ENCODE results near the gene FRMD4A.

The FRMD4A gene

GRCh38 chr10:13741438-13741837 is 589.3 kb downstream of the FRMD4A start:
- Histone ChIP-seq H3K27me3 (ENCODE audit: insufficient read depth, poor library complexity, severe bottlenecking) (no peaks in the 10 kb centered on the region), H3K27ac (replicated peaks) (no peak overlapping the region), H3K4me3 (replicated peaks; ENCODE audit: insufficient read depth, low read length) (no peak overlapping the region)
- no peak for TF ChIP-seq REST (IDR thresholded peaks at IDR 0.05; ENCODE audit: insufficient replicate concordance, low read depth)
- no peak for TF ChIP-seq SPI1 (IDR thresholded peaks at IDR 0.05; ENCODE audit: borderline replicate concordance, low read depth)
- no peak for TF ChIP-seq GABPA (IDR thresholded peaks at IDR 0.05; ENCODE audit: low read depth)
- TF ChIP-seq CTCF (IDR thresholded peaks at IDR 0.05; ENCODE audit: insufficient read depth, low read length), result no peak
- TF ChIP-seq POLR2AphosphoS5 (IDR thresholded peaks at IDR 0.05; ENCODE audit: low read depth), result no peak
- DNase-seq (ENCODE audit: low read depth in 1 of 2, low spot score in 1 of 2), result no peak

DNA sequence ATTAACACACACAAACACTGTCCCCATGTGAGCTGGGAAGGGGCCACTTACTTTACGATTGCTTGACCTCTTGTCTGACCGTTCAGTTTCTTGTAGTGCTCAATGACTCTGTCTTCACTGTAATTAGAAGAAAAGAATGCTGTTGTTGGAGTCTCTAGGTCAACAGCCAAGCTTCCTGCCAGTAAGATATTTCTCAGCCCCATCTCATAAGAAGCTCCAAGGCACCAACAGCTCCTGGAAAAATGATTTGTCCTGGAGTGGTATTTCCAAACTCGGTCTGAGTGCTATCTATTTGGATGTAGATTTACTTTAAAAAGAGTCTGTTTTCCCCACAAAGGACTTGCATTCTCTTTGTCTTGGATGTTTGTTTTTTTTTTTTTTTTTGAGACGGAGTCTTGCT is 590.3 kb downstream of the FRMD4A start:
- H3K27me3 ChIP-seq (ENCODE audit: insufficient read depth, poor library complexity, severe bottlenecking), result no peaks in the 10 kb centered on the region
- H3K27ac ChIP-seq (replicated peaks), result no peak overlapping the region
- TF ChIP-seq CTCF (IDR thresholded peaks at IDR 0.05; ENCODE audit: insufficient read depth, low read length), result no peak
- TF ChIP-seq GABPA (IDR thresholded peaks at IDR 0.05; ENCODE audit: low read depth), result no peak
- no peak for TF ChIP-seq REST (IDR thresholded peaks at IDR 0.05; ENCODE audit: insufficient replicate concordance, low read depth)
- TF ChIP-seq POLR2AphosphoS5 (IDR thresholded peaks at IDR 0.05; ENCODE audit: low read depth), result no peak
- no peak for TF ChIP-seq SPI1 (IDR thresholded peaks at IDR 0.05; ENCODE audit: borderline replicate concordance, low read depth)
- no peak for DNase-seq (ENCODE audit: low read depth in 1 of 2, low spot score in 1 of 2)
- no peak overlapping the region for H3K4me3 ChIP-seq (replicated peaks; ENCODE audit: insufficient read depth, low read length)

DNA sequence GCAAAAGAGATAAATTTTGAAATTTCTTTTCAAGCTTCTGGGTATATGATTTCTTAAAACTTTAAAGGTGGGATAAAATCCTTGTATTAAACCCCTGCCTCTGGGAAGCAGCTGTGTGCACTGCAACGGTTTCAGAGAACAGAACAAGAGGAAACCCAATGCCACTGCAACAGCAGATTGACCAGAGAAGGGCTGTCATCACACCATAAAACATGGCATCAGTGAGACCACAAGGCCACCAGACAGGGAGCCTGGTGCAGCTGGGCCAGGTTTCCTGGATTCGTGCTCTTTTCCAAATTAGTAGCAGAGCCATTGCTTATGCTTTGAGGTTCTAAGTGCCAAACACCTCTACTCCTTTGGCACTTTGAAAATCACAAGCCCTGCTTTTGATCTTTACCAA is 591.5 kb downstream of the FRMD4A start:
- TF ChIP-seq SPI1 (IDR thresholded peaks at IDR 0.05; ENCODE audit: borderline replicate concordance, low read depth) (no peak), CTCF (IDR thresholded peaks at IDR 0.05; ENCODE audit: insufficient read depth, low read length) (no peak), REST (IDR thresholded peaks at IDR 0.05; ENCODE audit: insufficient replicate concordance, low read depth) (no peak)
- no peak for DNase-seq (ENCODE audit: low read depth in 1 of 2, low spot score in 1 of 2)
- Histone ChIP-seq H3K27me3 (ENCODE audit: insufficient read depth, poor library complexity, severe bottlenecking) (no peaks in the 10 kb centered on the region), H3K4me3 (replicated peaks; ENCODE audit: insufficient read depth, low read length) (no peak overlapping the region), H3K27ac (replicated peaks) (no peak overlapping the region)

All from HL-60 (cell line).